Rectal smooth muscle tissue (tissue), 1 donor: ENCODE measurements around the gene COQ4.

ENCODE experiments used
- H3K27ac ChIP-seq: one replicate; pipeline ENCODE4 v1.7.0; 2013; ENCODE audit warnings: low read depth, low read length, inconsistent platforms
- H3K27me3 ChIP-seq: one replicate; pipeline ENCODE4 v1.7.0; 2013; ENCODE audit warnings: low read length; ENCODE audit not compliant: control insufficient read depth, insufficient read depth
- H3K36me3 ChIP-seq: one replicate; pipeline ENCODE4 v1.7.0; 2013; ENCODE audit warnings: low read length; ENCODE audit not compliant: control insufficient read depth, insufficient read depth
- H3K4me1 ChIP-seq: one replicate; pipeline ENCODE4 v1.7.0; 2013; ENCODE audit warnings: low read length; ENCODE audit not compliant: control insufficient read depth, insufficient read depth
- H3K4me3 ChIP-seq: one replicate; pipeline ENCODE4 v1.7.0; 2013; ENCODE audit warnings: low read length
- H3K9ac ChIP-seq: one replicate; pipeline ENCODE4 v1.7.0; 2013; ENCODE audit warnings: low read length

COQ4 gene

DNA sequence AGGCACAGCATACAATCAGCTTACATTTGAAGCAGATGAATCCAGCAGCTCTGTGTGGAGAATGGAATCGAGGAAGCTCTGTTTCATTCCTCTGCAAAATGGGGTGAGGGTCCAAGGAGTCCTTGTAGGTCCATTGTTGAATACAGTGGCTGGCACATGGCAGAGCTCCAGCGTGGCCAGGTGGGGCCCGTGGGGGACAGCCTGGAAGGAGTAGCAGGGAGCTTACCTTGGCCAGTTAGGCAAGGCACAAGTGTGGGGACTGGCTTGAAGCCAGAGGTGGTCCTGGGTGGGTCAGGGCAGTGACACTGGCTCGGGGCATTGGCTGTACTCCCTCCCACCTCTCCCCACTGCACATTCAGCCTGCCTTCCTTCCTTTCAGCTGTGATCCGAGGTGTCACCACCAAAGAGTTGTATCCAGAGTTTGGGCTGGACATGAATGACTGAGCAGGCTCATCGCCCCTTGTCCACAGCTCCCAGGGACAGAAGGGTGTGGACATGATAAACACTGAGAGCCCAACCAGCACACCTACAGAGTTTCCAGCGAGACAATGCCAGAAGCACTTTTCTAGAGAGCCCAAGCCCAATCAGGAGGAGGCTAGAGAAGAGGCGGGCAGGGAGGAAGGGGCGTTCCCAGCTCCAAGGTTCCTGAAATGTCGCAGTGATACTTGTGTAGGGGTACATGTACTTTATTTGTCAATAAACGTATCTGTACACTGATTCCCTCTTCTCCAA lies 34.2 kb upstream of the COQ4 start:
- H3K9ac ChIP-seq = no peak overlapping the region
- H3K4me3 ChIP-seq = no peak overlapping the region
- peaks cover 14% of the 10 kb centered on the region for H3K36me3 ChIP-seq
- H3K27me3 ChIP-seq = no peaks in the 10 kb centered on the region
- no peak overlapping the region for H3K27ac ChIP-seq
- H3K4me1 ChIP-seq = no peaks in the 10 kb centered on the region

DNA sequence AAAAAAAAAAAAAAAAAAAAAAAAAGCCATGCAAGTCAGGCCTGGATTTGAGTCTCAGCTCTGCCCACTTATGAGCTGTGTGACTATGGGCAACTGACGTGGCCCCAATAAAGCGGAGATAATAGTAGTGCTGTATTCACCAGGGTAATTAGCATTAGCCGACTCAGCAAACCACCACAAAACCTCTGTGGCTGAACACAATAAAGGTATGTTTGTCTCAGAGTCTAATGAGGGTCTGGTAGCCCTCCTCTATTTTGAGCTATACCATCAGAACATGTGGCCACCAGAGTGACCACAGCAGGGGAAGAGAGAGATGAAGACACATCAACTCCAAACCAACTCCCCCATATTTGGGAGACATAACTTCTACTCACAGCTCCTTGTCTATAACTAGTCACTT lies 30.6 kb upstream of the COQ4 start:
- H3K9ac ChIP-seq = no peak overlapping the region
- H3K27ac ChIP-seq = no peak overlapping the region
- H3K4me3 ChIP-seq = no peak overlapping the region
- H3K27me3 ChIP-seq = no peaks in the 10 kb centered on the region
- H3K4me1 ChIP-seq = no peaks in the 10 kb centered on the region
- peaks cover 10% of the 10 kb centered on the region for H3K36me3 ChIP-seq

DNA sequence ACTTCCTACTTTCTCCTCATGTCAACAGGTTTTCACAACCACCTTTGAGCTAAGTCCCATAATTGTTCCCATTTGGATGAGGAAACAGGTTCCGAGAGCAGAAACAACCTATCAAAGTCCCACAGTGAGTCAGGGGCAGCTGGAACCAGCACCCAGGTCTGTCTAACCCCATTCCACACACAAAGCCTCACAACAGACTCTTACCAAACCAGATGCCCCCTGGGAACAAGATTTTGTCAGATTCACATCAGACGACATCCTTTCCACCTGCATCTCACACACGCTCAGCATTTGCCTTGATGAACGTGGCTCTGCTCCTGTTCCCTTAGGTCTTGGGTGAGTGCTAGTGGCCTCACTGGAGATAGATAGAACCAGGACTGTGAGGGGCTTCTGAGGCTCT lies 29.5 kb upstream of the COQ4 start:
- no peak overlapping the region for H3K9ac ChIP-seq
- H3K36me3 ChIP-seq = peaks cover 7% of the 10 kb centered on the region
- no peaks in the 10 kb centered on the region for H3K4me1 ChIP-seq
- no peak overlapping the region for H3K27ac ChIP-seq
- no peak overlapping the region for H3K4me3 ChIP-seq
- H3K27me3 ChIP-seq = no peaks in the 10 kb centered on the region

DNA sequence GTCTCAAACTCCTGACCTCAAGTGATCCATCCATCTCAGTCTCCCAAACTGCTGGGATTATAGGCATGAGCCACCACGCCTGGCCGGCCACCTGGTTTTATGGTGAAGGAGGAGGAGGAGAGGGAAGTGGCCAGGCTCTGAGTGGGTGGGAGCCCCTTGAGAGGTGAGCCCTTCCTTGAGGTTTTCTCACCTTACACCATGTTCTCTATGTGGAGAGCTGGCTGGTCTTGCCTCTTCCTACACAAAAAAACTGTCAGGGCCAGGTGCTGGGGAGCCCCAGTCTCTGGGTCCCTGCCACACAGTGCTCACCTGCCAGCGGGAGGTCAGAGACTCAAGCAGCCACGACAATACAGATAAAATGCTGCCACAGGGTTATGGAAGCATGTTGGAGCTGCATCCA lies 28.5 kb upstream of the COQ4 start:
- Histone ChIP-seq H3K36me3 (no peaks in the 10 kb centered on the region), H3K27ac (no peak overlapping the region), H3K4me1 (no peaks in the 10 kb centered on the region), H3K27me3 (no peaks in the 10 kb centered on the region), H3K9ac (no peak overlapping the region), H3K4me3 (no peak overlapping the region)

DNA sequence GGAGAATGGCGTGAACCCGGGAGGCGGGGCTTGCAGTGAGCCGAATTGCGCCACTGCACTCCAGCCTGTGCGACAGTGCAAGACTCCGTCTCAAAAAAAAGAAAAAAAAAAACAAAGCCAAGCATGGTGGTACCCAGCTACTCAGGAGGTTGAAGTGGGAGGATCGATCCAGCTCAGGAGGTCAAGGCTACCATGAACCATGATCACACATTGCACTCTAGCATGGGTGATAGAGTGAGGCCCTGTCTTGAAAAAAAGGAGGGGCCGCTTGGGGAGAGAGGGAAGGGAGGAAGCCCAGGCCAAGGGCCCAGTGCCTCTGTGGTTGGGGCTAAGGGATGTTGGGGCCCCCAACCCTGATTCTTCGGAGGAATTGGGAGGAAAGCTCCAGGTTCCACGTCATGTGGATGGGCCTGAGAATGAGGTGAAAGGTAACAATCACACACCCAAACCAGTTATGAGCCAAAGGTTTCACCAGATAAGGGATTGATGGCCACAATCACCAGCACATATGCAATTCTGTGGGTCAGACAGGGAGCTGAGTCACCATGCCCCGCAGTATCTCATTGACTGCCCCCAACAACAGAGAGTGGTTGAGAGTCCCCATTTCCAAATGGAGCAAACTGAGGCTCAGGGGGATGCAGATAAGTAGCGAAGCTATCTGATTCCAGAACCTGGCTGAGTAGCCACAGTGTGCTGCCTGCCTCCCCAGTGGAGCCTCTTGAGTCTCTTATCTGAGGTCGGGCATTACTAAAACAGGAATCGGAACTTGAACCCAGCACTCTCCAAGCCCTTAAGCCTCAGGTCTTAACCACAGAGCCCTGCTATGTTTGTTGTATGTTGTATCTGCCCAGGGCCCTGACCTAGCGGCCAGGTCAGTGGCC lies 26.1 kb upstream of the COQ4 start:
- Histone ChIP-seq H3K27me3 (no peaks in the 10 kb centered on the region), H3K36me3 (no peaks in the 10 kb centered on the region), H3K4me1 (no peaks in the 10 kb centered on the region), H3K4me3 (no peak overlapping the region), H3K27ac (no peak overlapping the region), H3K9ac (no peak overlapping the region)

DNA sequence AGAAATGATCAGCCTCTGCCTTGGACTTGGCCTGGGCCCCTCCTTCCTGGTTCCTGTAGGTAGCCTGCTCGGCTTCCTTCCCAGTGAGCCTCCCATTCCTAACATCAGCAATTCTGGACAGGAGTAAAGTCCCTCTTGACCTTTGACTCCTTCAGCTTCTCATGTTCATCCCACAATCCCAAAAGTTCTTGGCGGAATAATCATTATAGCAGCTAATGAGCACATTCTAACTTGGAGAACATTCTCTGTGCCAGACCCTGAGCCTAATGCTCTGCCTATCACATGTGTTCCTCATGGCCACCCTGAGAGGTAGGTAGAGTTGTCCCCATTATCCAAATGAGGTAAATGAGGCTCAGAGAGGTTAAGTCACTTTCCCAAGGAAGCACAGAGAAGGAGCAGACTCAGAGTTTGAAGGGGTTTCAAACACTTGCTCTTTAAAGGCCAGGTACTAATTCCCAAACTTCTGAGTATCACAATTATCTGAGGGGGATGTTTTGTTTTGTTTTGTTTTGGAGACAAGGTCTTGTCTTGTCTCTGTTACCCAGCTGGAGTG lies 25.3 kb upstream of the COQ4 start:
- H3K4me1 ChIP-seq = no peaks in the 10 kb centered on the region
- no peak overlapping the region for H3K9ac ChIP-seq
- no peak overlapping the region for H3K4me3 ChIP-seq
- H3K27ac ChIP-seq = no peak overlapping the region
- H3K27me3 ChIP-seq = no peaks in the 10 kb centered on the region
- H3K36me3 ChIP-seq = no peaks in the 10 kb centered on the region

DNA sequence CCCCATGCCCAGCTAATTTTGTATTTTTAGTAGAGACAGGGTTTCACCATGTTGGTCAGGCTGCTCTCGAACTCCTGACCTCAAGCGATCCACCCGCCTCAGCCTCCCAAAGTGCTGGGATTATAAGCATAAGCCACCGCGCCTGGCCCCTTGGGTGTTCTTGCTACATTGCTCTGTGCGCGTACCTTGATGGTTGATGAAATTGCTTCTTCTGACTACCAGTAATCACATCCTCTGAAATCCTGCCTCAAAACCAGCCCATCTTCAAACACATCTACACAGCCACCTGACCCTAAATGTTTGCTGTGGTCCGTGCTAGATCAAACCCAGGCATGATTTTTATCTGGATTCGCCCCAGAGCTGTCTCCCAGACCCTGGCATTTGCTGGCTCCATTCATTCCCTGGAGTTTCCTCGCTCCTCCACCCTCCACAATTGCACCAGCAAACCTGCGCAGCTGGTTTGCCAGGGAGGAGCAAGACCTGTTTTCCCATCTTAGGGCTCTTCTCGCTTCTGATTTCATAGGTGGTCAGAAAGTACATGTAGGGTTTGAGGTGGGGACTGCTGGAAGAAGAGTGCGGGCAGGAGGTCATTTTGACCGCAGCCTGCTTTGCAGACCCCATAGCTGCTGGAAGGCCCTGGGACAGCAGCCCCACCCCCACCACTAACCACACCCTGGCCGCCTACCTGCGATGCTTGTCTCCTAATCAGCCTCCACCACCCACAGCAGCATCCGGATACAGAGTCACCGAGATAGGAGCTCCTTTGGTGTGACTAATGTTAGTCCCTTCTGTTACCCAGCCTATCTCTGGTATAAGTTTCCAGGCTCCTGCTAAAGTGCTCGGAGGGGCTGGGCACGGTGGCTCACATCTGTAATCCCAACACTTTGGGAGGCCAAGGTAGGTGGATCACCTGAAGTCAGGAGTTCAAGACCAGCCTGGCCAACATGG lies 23.8 kb upstream of the COQ4 start:
- no peak overlapping the region for H3K9ac ChIP-seq
- H3K4me3 ChIP-seq = no peak overlapping the region
- no peaks in the 10 kb centered on the region for H3K27me3 ChIP-seq
- no peaks in the 10 kb centered on the region for H3K36me3 ChIP-seq
- H3K27ac ChIP-seq = no peak overlapping the region
- no peaks in the 10 kb centered on the region for H3K4me1 ChIP-seq

DNA sequence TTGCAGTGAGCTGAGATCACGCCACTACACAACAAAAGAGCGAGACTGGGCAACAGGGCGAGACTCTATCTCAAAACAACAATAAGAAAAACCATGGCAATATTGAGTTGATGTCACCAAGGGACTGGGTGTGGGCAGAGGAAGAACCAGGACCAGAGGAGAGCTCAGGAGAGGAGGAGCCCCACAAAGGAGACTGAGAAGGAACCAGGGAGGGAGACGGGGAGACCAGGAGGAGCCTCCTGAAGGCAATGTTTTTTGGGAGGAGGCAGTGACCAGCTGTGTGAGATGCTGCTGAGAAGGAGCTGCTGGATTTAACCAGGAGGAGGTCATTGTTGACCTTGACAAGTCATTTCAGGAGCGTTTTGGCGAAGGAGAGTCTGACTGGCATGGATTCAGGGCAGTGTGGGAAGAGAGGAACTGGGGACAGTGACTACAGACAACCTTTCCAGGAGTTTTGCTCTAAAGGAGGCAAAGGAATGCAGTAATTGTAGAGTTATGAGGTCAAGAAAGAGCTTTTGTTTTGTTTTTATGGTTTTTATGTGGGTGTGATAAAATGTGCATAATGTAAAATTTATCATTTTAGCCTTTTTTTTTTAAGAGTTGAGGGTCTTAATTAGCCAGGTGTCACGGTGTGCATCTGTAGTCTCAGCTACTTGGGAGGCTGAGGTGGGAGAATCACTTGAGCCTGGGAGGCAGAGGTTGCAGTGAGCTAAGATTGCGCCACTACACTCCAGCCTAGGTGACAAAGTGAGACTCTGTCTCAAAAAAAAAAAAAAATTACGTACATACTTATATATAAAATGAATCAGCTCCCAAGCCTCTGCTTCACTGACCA lies 18.3 kb upstream of the COQ4 start:
- H3K27me3 ChIP-seq = no peaks in the 10 kb centered on the region
- H3K4me1 ChIP-seq = no peaks in the 10 kb centered on the region
- H3K9ac ChIP-seq = no peak overlapping the region
- H3K27ac ChIP-seq = no peak overlapping the region
- no peak overlapping the region for H3K4me3 ChIP-seq
- H3K36me3 ChIP-seq = no peaks in the 10 kb centered on the region

DNA sequence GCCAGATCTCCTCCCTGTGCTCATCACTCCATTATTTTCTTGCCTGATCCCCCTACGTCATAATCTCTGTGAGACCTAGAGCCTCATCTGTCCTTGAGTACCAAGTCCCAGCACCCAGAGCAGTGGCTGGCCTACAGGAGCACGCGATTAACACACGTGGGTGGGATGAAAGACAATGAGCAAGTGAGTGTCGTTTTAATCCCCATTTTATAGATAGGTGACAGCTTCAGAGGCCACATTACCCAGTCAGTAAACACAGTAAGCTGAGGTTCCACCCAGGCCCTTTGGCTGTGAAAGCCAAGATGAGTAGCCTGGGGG lies 17.7 kb upstream of the COQ4 start:
- Histone ChIP-seq H3K27me3 (no peaks in the 10 kb centered on the region), H3K4me1 (no peaks in the 10 kb centered on the region), H3K9ac (no peak overlapping the region), H3K4me3 (no peak overlapping the region), H3K27ac (no peak overlapping the region), H3K36me3 (peaks cover 3% of the 10 kb centered on the region)

DNA sequence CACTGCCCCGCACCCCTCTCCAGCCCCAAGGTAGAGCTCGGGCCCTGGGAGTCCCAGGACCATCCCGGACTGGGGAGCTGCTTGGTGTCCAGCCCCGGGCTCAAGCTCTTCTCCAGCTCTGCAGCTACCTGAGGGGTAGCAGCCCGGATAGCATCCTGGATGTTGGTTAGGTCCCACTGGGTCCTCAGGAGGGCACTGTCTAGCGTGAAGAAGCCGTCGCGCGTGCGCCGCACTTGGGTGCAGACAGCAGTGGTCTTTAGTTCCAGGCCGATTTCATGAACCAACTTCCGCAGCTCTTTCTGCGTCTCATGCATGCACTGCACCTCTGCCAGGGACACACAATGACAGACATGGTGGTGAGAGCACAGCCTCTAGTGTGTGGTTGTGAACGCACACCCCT lies 13.1 kb upstream of the COQ4 start:
- Histone ChIP-seq H3K9ac (no peak overlapping the region), H3K27me3 (no peaks in the 10 kb centered on the region), H3K36me3 (peaks cover 16% of the 10 kb centered on the region), H3K4me1 (no peaks in the 10 kb centered on the region), H3K27ac (no peak overlapping the region), H3K4me3 (no peak overlapping the region)

DNA sequence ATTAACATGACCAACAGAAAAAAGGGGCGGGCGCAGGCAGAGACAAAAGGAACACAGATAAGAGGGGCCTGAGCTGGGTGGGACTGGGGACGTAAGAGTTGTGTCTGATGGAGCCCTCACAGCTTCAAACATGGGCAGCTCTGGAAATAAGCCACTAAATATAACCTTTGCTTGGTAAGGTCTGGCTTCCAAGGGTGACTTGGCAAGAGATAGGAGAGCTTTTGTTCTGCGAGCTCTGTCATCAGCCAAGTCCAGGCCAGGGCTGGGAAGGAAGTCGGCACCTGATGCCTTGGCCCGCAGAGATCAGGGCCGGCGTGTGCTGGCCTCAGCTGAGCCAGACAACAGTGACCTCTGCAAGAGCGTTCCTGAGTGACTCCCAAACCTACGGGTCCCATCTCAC lies 12.2 kb upstream of the COQ4 start:
- Histone ChIP-seq H3K27me3 (no peaks in the 10 kb centered on the region), H3K27ac (no peak overlapping the region), H3K9ac (no peak overlapping the region), H3K4me3 (no peak overlapping the region), H3K4me1 (no peaks in the 10 kb centered on the region), H3K36me3 (peaks cover 18% of the 10 kb centered on the region)
